Liver (tissue), 9 donors: ENCODE results near the gene PPP4R2. TPM values are rescaled to one million over a fixed set of nuclear protein-coding genes. Genes with fewer than 3 reads are reported as not detected.
A peak's percentile ranks its signal among the peaks of the same experiment; 100 is the strongest.

Experiments
- DNase-seq: peaks from one replicate; pipeline ENCODE4 v3.0.0-alpha.2; 2017; ENCODE audit warnings: low spot score
- H3K27ac ChIP-seq, 2 donors: one replicate each; pipeline ENCODE4 v1.7.0; 2013; ENCODE audit warnings: inconsistent platforms in 2 of 2, low read length in 2 of 2, control low read depth in 1 of 2, low read depth in 1 of 2, mild to moderate bottlenecking in 1 of 2
- H3K27me3 ChIP-seq, 4 donors: one replicate each; pipeline versions ENCODE4 v1.6.1 to v1.7.0; 2013; ENCODE audit warnings: low read length in 3 of 4, inconsistent platforms in 1 of 4, mild to moderate bottlenecking in 1 of 4, moderate library complexity in 1 of 4; ENCODE audit not compliant: control insufficient read depth in 4 of 4, insufficient read depth in 4 of 4
- H3K36me3 ChIP-seq, 4 donors: one replicate each; pipeline versions ENCODE4 v1.6.1 to v1.7.0; 2013; ENCODE audit warnings: low read length in 3 of 4, mild to moderate bottlenecking in 3 of 4, low read depth in 1 of 4, moderate library complexity in 1 of 4; ENCODE audit not compliant: control insufficient read depth in 4 of 4, insufficient read depth in 3 of 4
- H3K4me1 ChIP-seq, 4 donors: one replicate each; pipeline versions ENCODE4 v1.6.1 to v1.7.0; 2013; ENCODE audit warnings: low read length in 3 of 4, mild to moderate bottlenecking in 3 of 4, moderate library complexity in 1 of 4; ENCODE audit not compliant: control insufficient read depth in 4 of 4, insufficient read depth in 4 of 4
- H3K4me3 ChIP-seq, 3 donors: one replicate each; pipeline versions ENCODE4 v1.6.1 to v1.7.0; 2013; ENCODE audit warnings: low read length in 3 of 3, control low read depth in 1 of 3, low read depth in 1 of 3, mild to moderate bottlenecking in 1 of 3
- H3K9ac ChIP-seq, 2 donors: one replicate each; pipeline ENCODE4 v1.7.0; 2013; ENCODE audit warnings: low read length in 2 of 2, mild to moderate bottlenecking in 2 of 2, moderate library complexity in 2 of 2, control low read depth in 1 of 2, low read depth in 1 of 2
- H3K9me3 ChIP-seq, 4 donors: one replicate each; pipeline versions ENCODE4 v1.6.1 to v1.7.0; 2013; ENCODE audit warnings: low read length in 3 of 4; ENCODE audit not compliant: control insufficient read depth in 4 of 4
- EGR1 ChIP-seq, 2 donors: IDR thresholded peaks; 2 replicates each; pipeline ENCODE4 v1.6.1; 2016 to 2018; ENCODE audit warnings: antibody characterized with exemption in 2 of 2, low read depth in 2 of 2
- FOXA1 ChIP-seq: IDR thresholded peaks from 2 replicates; pipeline ENCODE4 v1.6.1; 2016; ENCODE audit warnings: antibody characterized with exemption
- GABPA ChIP-seq, 2 donors: IDR thresholded peaks in 1 of 2; conservative IDR thresholded peaks in 1 of 2; 2 replicates each; pipeline ENCODE4 v1.6.1; 2016; ENCODE audit warnings: antibody characterized with exemption in 2 of 2, mild to moderate bottlenecking in 1 of 2, moderate library complexity in 1 of 2
- HNF4A ChIP-seq, 2 donors: conservative IDR thresholded peaks; 2 replicates each; pipeline ENCODE4 v1.6.1; 2016; ENCODE audit warnings: antibody characterized with exemption in 2 of 2, mild to moderate bottlenecking in 2 of 2
- HNF4G ChIP-seq: IDR thresholded peaks from 2 replicates; pipeline ENCODE4 v1.6.1; 2016; ENCODE audit warnings: antibody characterized with exemption
- JUND ChIP-seq, 2 donors: IDR thresholded peaks; 2 replicates each; pipeline ENCODE4 v1.6.1; 2016; ENCODE audit warnings: antibody characterized with exemption in 2 of 2
- MAX ChIP-seq: IDR thresholded peaks from 2 replicates; pipeline ENCODE4 v1.6.1; 2016; ENCODE audit warnings: antibody characterized with exemption
- RAD21 ChIP-seq, 2 donors: IDR thresholded peaks; 2 replicates each; pipeline ENCODE4 v1.6.1; 2016; ENCODE audit warnings: antibody characterized with exemption in 2 of 2, mild to moderate bottlenecking in 2 of 2
- RXRA ChIP-seq, 2 donors: IDR thresholded peaks; 2 replicates each; pipeline ENCODE4 v1.6.1; 2017 to 2018; ENCODE audit warnings: antibody characterized with exemption in 2 of 2, mild to moderate bottlenecking in 1 of 2
- SP1 ChIP-seq: IDR thresholded peaks from 2 replicates; pipeline ENCODE4 v1.6.1; 2018; ENCODE audit warnings: antibody characterized with exemption, mild to moderate bottlenecking
- TAF1 ChIP-seq: conservative IDR thresholded peaks from 2 replicates; pipeline ENCODE4 v1.6.1; 2016; ENCODE audit warnings: antibody characterized with exemption, mild to moderate bottlenecking
- YY1 ChIP-seq: IDR thresholded peaks from 2 replicates; pipeline ENCODE4 v1.6.1; 2016; ENCODE audit warnings: antibody characterized with exemption, mild to moderate bottlenecking
- WGBS: extraction: QIAGEN DNeasy Blood & Tissue Kit; methylation state at CpG from one replicate; pipeline ENCODE4 v1.1.7; 2013; 5-methylcytosine and 5-hydroxymethylcytosine counted together
- polyA plus RNA-seq, 2 donors: library from polyadenylated mRNA; stranded (reverse) in 1 of 2; unstranded in 1 of 2; fragments of 200-250 nt in 1 of 2; fragments of >200 nt in 1 of 2; fragmentation: Nextera tagmentation in 1 of 2; extraction: Ambion mirVana in 1 of 2; gene quantifications; one replicate each; pipeline versions ENCODE4 v1.2.1 to v1.2.3, GENCODE V29; 2013 to 2015
- total RNA-seq, 2 donors: library from RNA; depleted of rRNA; stranded (reverse); fragments of >200 nt; gene quantifications; one replicate each; pipeline ENCODE4 v1.2.3, GENCODE V29; 2014
- TF ChIP-seq, protein P1 (sequence below): fragments of 150-350 bp; IDR thresholded peaks from 2 replicates; pipeline ENCODE4 v1.5.1; 2017; ENCODE audit warnings: improper control_type of control experiment, low read depth, low read length; ENCODE audit not compliant: missing input control
- TF ChIP-seq, protein P2 (sequence below): IDR thresholded peaks from 2 replicates; pipeline ENCODE4 v1.6.1; 2016; ENCODE audit warnings: antibody characterized with exemption
- donor health status: healthy.
- donor health status: healthy.
- donor health status: healthy.
- donor health status: healthy.
- donor health status: healthy.

PPP4R2 gene
- total and polyA plus RNA-seq, 4 donors, result 12.2 to 35.9 (median 33.7) TPM

GRCh38 chr3:72959336-72959735 is 37.3 kb upstream of the PPP4R2 start:
- 97% methylated on average over 5 of the region's 5 CpGs for WGBS
- no peaks in the 10 kb centered on the region for H3K36me3 ChIP-seq
- H3K27me3 ChIP-seq, result no peaks in the 10 kb centered on the region
- no peak for DNase-seq
- peaks cover 8 to 43% (median 34%) of the 10 kb centered on the region in 4 donors for H3K4me1 ChIP-seq
- no peak overlapping the region for H3K27ac ChIP-seq
- no peaks in the 10 kb centered on the region for H3K9me3 ChIP-seq
- no peak overlapping the region for H3K4me3 ChIP-seq
- TF ChIP-seq, protein P1, sequence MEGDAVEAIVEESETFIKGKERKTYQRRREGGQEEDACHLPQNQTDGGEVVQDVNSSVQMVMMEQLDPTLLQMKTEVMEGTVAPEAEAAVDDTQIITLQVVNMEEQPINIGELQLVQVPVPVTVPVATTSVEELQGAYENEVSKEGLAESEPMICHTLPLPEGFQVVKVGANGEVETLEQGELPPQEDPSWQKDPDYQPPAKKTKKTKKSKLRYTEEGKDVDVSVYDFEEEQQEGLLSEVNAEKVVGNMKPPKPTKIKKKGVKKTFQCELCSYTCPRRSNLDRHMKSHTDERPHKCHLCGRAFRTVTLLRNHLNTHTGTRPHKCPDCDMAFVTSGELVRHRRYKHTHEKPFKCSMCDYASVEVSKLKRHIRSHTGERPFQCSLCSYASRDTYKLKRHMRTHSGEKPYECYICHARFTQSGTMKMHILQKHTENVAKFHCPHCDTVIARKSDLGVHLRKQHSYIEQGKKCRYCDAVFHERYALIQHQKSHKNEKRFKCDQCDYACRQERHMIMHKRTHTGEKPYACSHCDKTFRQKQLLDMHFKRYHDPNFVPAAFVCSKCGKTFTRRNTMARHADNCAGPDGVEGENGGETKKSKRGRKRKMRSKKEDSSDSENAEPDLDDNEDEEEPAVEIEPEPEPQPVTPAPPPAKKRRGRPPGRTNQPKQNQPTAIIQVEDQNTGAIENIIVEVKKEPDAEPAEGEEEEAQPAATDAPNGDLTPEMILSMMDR, result no peak
- TF ChIP-seq YY1, result no peak
- no peak for TF ChIP-seq JUND (IDR thresholded peaks at IDR 0.05)
- no peak for TF ChIP-seq HNF4G
- TF ChIP-seq EGR1 (IDR thresholded peaks at IDR 0.05; ENCODE audit: low read depth in 2 of 2), result no peak
- TF ChIP-seq TAF1, result no peak
- no peak for TF ChIP-seq RXRA (IDR thresholded peaks at IDR 0.05)
- no peak for TF ChIP-seq GABPA (IDR thresholded peaks at IDR 0.05 in 1 of 2, conservative IDR thresholded peaks at IDR 0.05 in 1 of 2)
- TF ChIP-seq, protein P2, sequence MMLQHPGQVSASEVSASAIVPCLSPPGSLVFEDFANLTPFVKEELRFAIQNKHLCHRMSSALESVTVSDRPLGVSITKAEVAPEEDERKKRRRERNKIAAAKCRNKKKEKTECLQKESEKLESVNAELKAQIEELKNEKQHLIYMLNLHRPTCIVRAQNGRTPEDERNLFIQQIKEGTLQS, result no peak
- TF ChIP-seq SP1, result no peak
- TF ChIP-seq RAD21 (IDR thresholded peaks at IDR 0.05), result no peak
- TF ChIP-seq FOXA1, result no peak
- no peak overlapping the region for H3K9ac ChIP-seq

DNA sequence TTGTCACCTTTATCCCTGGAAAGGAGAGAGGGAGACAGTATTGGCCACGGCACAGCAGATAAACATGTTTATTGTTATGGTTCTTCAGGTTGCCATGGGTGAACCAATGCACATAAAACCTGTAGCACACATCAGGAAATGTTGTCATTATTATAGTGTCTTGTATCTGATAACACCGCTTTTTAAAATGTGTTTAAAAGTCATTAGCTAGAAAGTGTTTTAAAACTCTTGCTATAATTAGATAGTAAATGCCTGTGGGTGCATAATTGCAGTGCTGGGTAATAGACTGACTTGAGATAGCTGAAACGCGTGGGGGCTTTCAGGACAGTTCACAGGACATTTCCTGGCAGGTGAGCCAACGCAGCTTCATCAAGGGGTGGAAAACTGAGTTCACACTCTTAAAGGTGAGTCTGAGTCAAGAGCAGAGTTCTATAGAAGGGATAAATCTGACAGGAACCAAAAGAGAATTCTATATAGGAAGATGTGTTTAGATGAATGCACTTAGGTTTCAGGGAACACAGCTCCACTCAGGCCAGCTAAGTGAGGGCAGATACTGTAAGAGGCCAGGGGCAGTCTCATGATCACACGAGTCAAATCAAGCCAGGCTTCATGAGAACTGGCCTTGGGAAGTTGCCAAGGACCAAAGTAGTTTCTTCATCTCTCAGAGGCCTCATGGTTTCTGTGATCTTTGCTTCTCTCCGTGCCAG is 35.6 kb upstream of the PPP4R2 start:
- Histone ChIP-seq H3K4me3 (no peak overlapping the region), H3K27me3 (no peaks in the 10 kb centered on the region), H3K9me3 (no peaks in the 10 kb centered on the region), H3K4me1 (peaks cover 8 to 43% (median 38%) of the 10 kb centered on the region in 4 donors), H3K27ac (peak overlapping the region; percentile 76 to 80), H3K9ac (no peak overlapping the region), H3K36me3 (no peaks in the 10 kb centered on the region)
- peak; percentile 64 to 72 for TF ChIP-seq HNF4A (conservative IDR thresholded peaks at IDR 0.05)
- peak; percentile 31 to 61 for TF ChIP-seq RXRA (IDR thresholded peaks at IDR 0.05)
- TF ChIP-seq YY1, result peak; percentile 44
- peak; percentile 50 for TF ChIP-seq MAX
- TF ChIP-seq GABPA (IDR thresholded peaks at IDR 0.05 in 1 of 2, conservative IDR thresholded peaks at IDR 0.05 in 1 of 2), result no peak
- TF ChIP-seq JUND (IDR thresholded peaks at IDR 0.05), result peak in 1 of 2 donors; percentile 12
- no peak for TF ChIP-seq HNF4G
- TF ChIP-seq SP1, result peak; percentile 52
- DNase-seq, result no peak
- 25% methylated on average over 7 of the region's 7 CpGs for WGBS

GRCh38 chr3:72961752-72962151 is 34.9 kb upstream of the PPP4R2 start:
- Histone ChIP-seq H3K4me3 (no peak overlapping the region), H3K27me3 (no peaks in the 10 kb centered on the region), H3K4me1 (peaks cover 6 to 39% (median 36%) of the 10 kb centered on the region in 4 donors), H3K27ac (peak overlapping the region; percentile 76 to 80), H3K36me3 (no peaks in the 10 kb centered on the region), H3K9ac (no peak overlapping the region), H3K9me3 (no peaks in the 10 kb centered on the region)
- 56% methylated on average over 4 of the region's 4 CpGs for WGBS
- TF ChIP-seq, protein P2, result no peak
- DNase-seq, result no peak
